ENCODE measurements around the gene ZSCAN21.

DNA sequence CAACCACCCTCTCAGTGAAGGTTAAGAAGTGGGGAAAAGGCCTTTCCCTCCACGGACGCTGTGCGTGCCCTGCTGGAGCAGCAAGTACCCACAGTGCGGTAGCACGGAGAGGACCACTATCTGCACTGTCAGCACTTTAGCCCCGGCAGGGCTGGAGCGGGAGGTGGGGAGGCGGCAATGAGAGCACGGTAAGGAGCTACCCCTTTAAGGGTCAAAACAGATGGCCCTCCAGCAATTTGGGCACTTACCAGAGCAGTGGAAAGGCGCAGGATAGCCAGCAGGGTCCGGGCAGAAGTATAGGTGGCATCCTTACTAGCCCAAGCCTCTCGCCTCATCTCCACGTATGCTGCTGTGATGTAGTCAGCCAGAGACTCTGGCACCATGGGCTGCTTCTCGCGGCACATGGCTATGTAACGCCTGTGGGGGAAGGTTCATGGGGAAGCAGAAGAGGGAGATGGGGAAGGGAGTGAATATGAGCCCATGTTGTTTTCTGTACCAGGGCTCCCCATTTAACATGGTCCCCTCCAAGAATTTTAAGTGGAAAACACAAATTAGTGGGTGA, 44.4 kb downstream of the ZSCAN21 start:
- TF ChIP-seq FOXM1 (IDR thresholded peaks at IDR 0.05; ENCODE audit: borderline replicate concordance, low read depth) (no peak), RAD21 (IDR thresholded peaks at IDR 0.05; ENCODE audit: low read depth) (no peak), TAF1 (IDR thresholded peaks at IDR 0.05; ENCODE audit: low read depth) (no peak), CEBPB (IDR thresholded peaks at IDR 0.05) (no peak), TEAD4 (IDR thresholded peaks at IDR 0.05) (no peak), NFIC (IDR thresholded peaks at IDR 0.05) (no peak), EP300 (IDR thresholded peaks at IDR 0.05; ENCODE audit: borderline replicate concordance) (no peak)
- TF ChIP-seq, protein P1, sequence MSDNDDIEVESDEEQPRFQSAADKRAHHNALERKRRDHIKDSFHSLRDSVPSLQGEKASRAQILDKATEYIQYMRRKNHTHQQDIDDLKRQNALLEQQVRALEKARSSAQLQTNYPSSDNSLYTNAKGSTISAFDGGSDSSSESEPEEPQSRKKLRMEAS (IDR thresholded peaks at IDR 0.05): no peak

Data from Ishikawa (cell line).